GM13977 (cell line): ENCODE measurements around the gene IFNL3.
"Not testable (repeated sequence)": the region's sequence is repeated elsewhere in the genome, so short reads cannot be mapped to it uniquely, and the experiment has no call there.

Experiments
- DNase-seq: peaks from one replicate; pipeline ENCODE4 v3.0.0; 2012; ENCODE audit warnings: low spot score
- CTCF ChIP-seq: IDR thresholded peaks from 2 replicates; pipeline ENCODE4 v1.5.1; 2012; ENCODE audit warnings: mild to moderate bottlenecking, control low read depth; ENCODE audit not compliant: insufficient read depth; ENCODE audit errors: extremely low read depth, missing control alignments
- in situ Hi-C: fragments of 300-500 bp; cut with MboI; formaldehyde crosslinking; loops from one replicate; pipeline ENCODE4 v1.12.0; 2022; ENCODE audit warnings: low sequenced_read_pairs, low pct_unique_long_range_greater_than_20kb, mixed read lengths, inconsistent platforms; ENCODE audit not compliant: unreplicated experiment

Gene IFNL3

GRCh38 chr19:39251846-39252245 is 7.0 kb upstream of the IFNL3 start:
- in situ Hi-C loops, result no loop called here
- TF ChIP-seq CTCF, result no peak
- no peak for DNase-seq

- in situ Hi-C loops, result no loop called here
- no peak for DNase-seq
- no peak for TF ChIP-seq CTCF
These were observed 6.3 kb upstream of the IFNL3 start for GRCh38 chr19:39251081-39251480.

GRCh38 chr19:39248806-39249205 is 4.0 kb upstream of the IFNL3 start, which contains the start of gene IFNL4:
TSS of gene IFNL4 (minus strand) at chr19:39248856.
- TF ChIP-seq CTCF, result no peak
- no peak for DNase-seq
- in situ Hi-C loops, result no loop called here

GRCh38 chr19:39247701-39248664 is 3.2 kb upstream of the IFNL3 start:
- TF ChIP-seq CTCF, result no peak
- no peak for DNase-seq
- in situ Hi-C loops, result no loop called here

- TF ChIP-seq CTCF, result no peak
- in situ Hi-C loops, result no loop called here
These were observed 2.3 kb upstream of the IFNL3 start for GRCh38 chr19:39246951-39247669.

GRCh38 chr19:39245166-39245565 is 360 bp upstream of the IFNL3 start:
- DNase-seq, in situ Hi-C loops: not testable (repeated sequence)

More at GRCh38 chr19:39246951-39247669, 2.3 kb upstream of the IFNL3 start:
- DNase-seq, result no peak

DNA sequence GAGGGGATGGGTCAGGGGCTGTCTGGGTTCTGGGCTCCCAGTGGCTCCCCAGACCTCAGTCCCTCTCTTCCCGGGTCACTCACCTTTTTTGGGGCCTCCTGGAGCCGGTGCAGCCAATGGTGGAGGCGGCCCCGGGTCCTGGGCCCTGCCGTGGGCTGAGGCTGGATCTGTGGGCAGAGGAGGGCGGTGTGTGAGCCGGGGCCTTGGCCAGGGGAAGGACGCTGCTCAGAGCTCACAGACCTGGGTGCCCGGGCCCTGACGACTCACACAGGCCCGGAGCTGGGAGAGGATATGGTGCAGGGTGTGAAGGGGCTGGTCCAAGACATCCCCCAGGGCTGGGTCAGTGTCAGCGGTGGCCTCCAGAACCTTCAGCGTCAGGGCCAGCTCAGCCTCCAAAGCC is 1.1 kb downstream of the IFNL3 start:
- DNase-seq, in situ Hi-C loops: not testable (repeated sequence)
